K562 (cell line): ENCODE measurements around the gene SNTG2. TPM values are rescaled to one million over a fixed set of nuclear protein-coding genes. Genes with fewer than 3 reads are reported as not detected.

Experiments
- ATAC-seq: fragments of 200-7000 bp; cut with Tn5 transposase; 3 replicates; pipeline ENCODE4 v1.9.1; 2020; ENCODE audit warnings: moderate library complexity
- BruUV-seq: library from RNA; stranded (reverse); fragments of 400-500 nt; replicated peaks from 2 replicates; lab custom pipeline; 2021; lab: Mats Ljungman, UMichigan
- CTCF ChIA-PET: fragments of 300-600 bp; formaldehyde crosslinking; extraction: SDS; loops from one replicate; lab custom pipeline; 2021; ENCODE audit warnings: low intra/inter-chr PET ratio; lab: Yijun Ruan, JAX
- POLR2A ChIA-PET: fragments of 300-600, 350-650 bp; sonication (Branson Sonifier 250); formaldehyde crosslinking; extraction: SDS; loops from one replicate; lab custom pipeline; 2021; ENCODE audit warnings: antibody characterized with exemption, inconsistent platforms; lab: Yijun Ruan, JAX
- DNase-seq, 4 experiments: peaks; one replicate each; pipeline versions ENCODE4 v3.0.0 to v3.0.0-alpha.2; 2011 to 2018; ENCODE audit warnings: low spot score in 3 of 4, mixed read lengths in 3 of 4; ENCODE audit errors: extremely low read depth in 1 of 4
- FAIRE-seq: peaks from 2 replicates; lab custom pipeline; 2011; peaks lifted over from hg19 to GRCh38; lab: Jason Lieb, UNC
- H2AFZ ChIP-seq: 2 replicates; pipeline ENCODE4 v1.6.0; 2011; ENCODE audit warnings: low read depth, low read length, control low read depth, inconsistent platforms
- H3K27ac ChIP-seq: fragments of 200-600 bp; 3 replicates; pipeline ENCODE4 v1.8.0; 2011; ENCODE audit warnings: low read depth, mild to moderate bottlenecking, control low read depth, inconsistent platforms, low read length, moderate library complexity, mixed read lengths; ENCODE audit errors: extremely low read depth
- H3K27me3 ChIP-seq, 2 experiments: fragments of 300-600 bp in 1 of 2; 2 replicates in 1 of 2; 3 replicates in 1 of 2; pipeline versions ENCODE4 v1.6.0 to v1.8.0; 2011; ENCODE audit warnings: inconsistent platforms in 2 of 2, low read length in 2 of 2, mild to moderate bottlenecking in 1 of 2, mixed read lengths in 1 of 2, moderate library complexity in 1 of 2; ENCODE audit not compliant: control insufficient read depth in 2 of 2, insufficient read depth in 2 of 2
- H3K36me3 ChIP-seq: fragments of 300-600 bp; 3 replicates; pipeline ENCODE4 v1.8.0; 2011; ENCODE audit warnings: mild to moderate bottlenecking, low read length, inconsistent platforms; ENCODE audit not compliant: control insufficient read depth, insufficient read depth
- H3K4me1 ChIP-seq, 2 experiments: fragments of 200-600 bp in 1 of 2; replicated peaks in 1 of 2; 2 replicates in 1 of 2; 3 replicates in 1 of 2; pipeline versions ENCODE4 v1.5.1 to v1.8.0; 2011; ENCODE audit warnings: inconsistent platforms in 2 of 2, low read length in 2 of 2, mild to moderate bottlenecking in 1 of 2, mixed read lengths in 1 of 2, moderate library complexity in 1 of 2; ENCODE audit not compliant: control insufficient read depth in 2 of 2, insufficient read depth in 2 of 2
- H3K4me2 ChIP-seq: 2 replicates; pipeline ENCODE4 v1.6.1; 2011; ENCODE audit warnings: low read length, control low read depth, inconsistent platforms, mixed read lengths; ENCODE audit not compliant: insufficient read depth
- H3K4me3 ChIP-seq: fragments of 200-600 bp; sonication (generic), shearing (Covaris generic); 2 replicates; pipeline ENCODE4 v1.5.1; 2016; ENCODE audit warnings: control low read depth, inconsistent platforms
- H3K79me2 ChIP-seq: fragments of 200-600 bp; 3 replicates; pipeline ENCODE4 v1.8.0; 2011; ENCODE audit warnings: low read length, inconsistent platforms; ENCODE audit not compliant: control insufficient read depth, insufficient read depth
- H3K9ac ChIP-seq, 2 experiments: 2 replicates each; pipeline versions ENCODE4 v1.6.0 to v1.6.1; 2011; ENCODE audit warnings: low read depth in 2 of 2, low read length in 2 of 2, control low read depth in 1 of 2, inconsistent platforms in 1 of 2, mild to moderate bottlenecking in 1 of 2, mixed read lengths in 1 of 2; ENCODE audit not compliant: insufficient read depth in 1 of 2
- H3K9me1 ChIP-seq: one replicate; pipeline ENCODE4 v1.6.0; 2011; ENCODE audit warnings: inconsistent platforms, mild to moderate bottlenecking, low read length, moderate library complexity; ENCODE audit not compliant: control insufficient read depth, insufficient read depth
- H3K9me3 ChIP-seq: replicated peaks from 2 replicates; pipeline ENCODE4 v1.5.1; 2011; ENCODE audit warnings: low read depth, low read length, inconsistent platforms; ENCODE audit not compliant: control insufficient read depth, insufficient read depth
- H4K20me1 ChIP-seq: replicated peaks from 2 replicates; pipeline ENCODE4 v1.6.1; 2011; ENCODE audit warnings: low read length, inconsistent platforms, mixed read lengths; ENCODE audit not compliant: control insufficient read depth, insufficient read depth
- CEBPZ ChIP-seq: fragments of 150-350 bp; IDR thresholded peaks from 2 replicates; pipeline ENCODE4 v1.6.1; 2014; ENCODE audit warnings: low read depth, mild to moderate bottlenecking, low read length, borderline replicate concordance
- FOSL1 ChIP-seq: fragments of 200-800 bp; sonication (Bioruptor generic); conservative IDR thresholded peaks from 2 replicates; pipeline ENCODE4 v1.6.1; 2016; ENCODE audit warnings: missing genetic modification characterization, missing compliant biosample characterization
- GABPB1 ChIP-seq: sonication (generic); formaldehyde crosslinking; IDR thresholded peaks from 2 replicates; pipeline ENCODE4 v1.8.0; 2022; ENCODE audit warnings: mild to moderate bottlenecking, missing genetic modification reagents
- GMEB1 ChIP-seq: fragments of 250-450 bp; sonication (Bioruptor Pico); IDR thresholded peaks from 2 replicates; pipeline ENCODE4 v1.4.0; 2020; ENCODE audit warnings: mild to moderate bottlenecking
- KAT8 ChIP-seq: fragments of 450-650 bp; IDR thresholded peaks from 2 replicates; pipeline ENCODE4 v1.6.1; 2016; ENCODE audit warnings: low read depth, mild to moderate bottlenecking
- RAD21 ChIP-seq, 2 experiments: fragments of 250-450 bp in 1 of 2; fragments of 450-650 bp in 1 of 2; sonication (Bioruptor Pico) in 1 of 2; formaldehyde crosslinking in 1 of 2; IDR thresholded peaks in 1 of 2; conservative IDR thresholded peaks in 1 of 2; 2 replicates each; pipeline versions ENCODE4 v1.4.0 to v1.8.0; 2020 to 2022; ENCODE audit warnings: mild to moderate bottlenecking in 2 of 2, moderate library complexity in 1 of 2
- RBM17 ChIP-seq: fragments of 200-400 bp; formaldehyde crosslinking; IDR thresholded peaks from 2 replicates; pipeline ENCODE4 v1.6.1; 2017; ENCODE audit warnings: low read depth, mild to moderate bottlenecking, low read length, borderline replicate concordance
- TEAD4 ChIP-seq, 2 experiments: sonication (generic) in 1 of 2; formaldehyde crosslinking in 1 of 2; IDR thresholded peaks; 2 replicates each; pipeline versions ENCODE4 v1.6.1 to v1.8.0; 2012 to 2022; ENCODE audit warnings: borderline replicate concordance in 1 of 2, inconsistent platforms in 1 of 2, low read length in 1 of 2, mild to moderate bottlenecking in 1 of 2, missing genetic modification reagents in 1 of 2
- ZBTB11 ChIP-seq, 3 experiments: fragments of 200-800 bp in 1 of 3; fragments of 250-450 bp in 1 of 3; fragments of 450-650 bp in 1 of 3; sonication (Bioruptor Pico) in 1 of 3; sonication (Bioruptor generic) in 1 of 3; formaldehyde crosslinking in 1 of 3; IDR thresholded peaks; 2 replicates each; pipeline versions ENCODE4 v1.6.1 to v1.8.0; 2016 to 2022; ENCODE audit warnings: mild to moderate bottlenecking in 2 of 3, missing genetic modification characterization in 2 of 3, missing compliant biosample characterization in 1 of 3, moderate library complexity in 1 of 3
- WGBS: fragments of 100-300 bp; shearing (Covaris generic); methylation state at CpG from one replicate; pipeline ENCODE4 v1.1.6; 2016; ENCODE audit warnings: low coverage, mixed read lengths; ENCODE audit not compliant: insufficient coverage; ENCODE audit errors: missing lambda C conversion rate; 5-methylcytosine and 5-hydroxymethylcytosine counted together
- in situ Hi-C: fragments of 300-500 bp; cut with MboI; formaldehyde crosslinking; loops from 4 replicates; pipeline ENCODE4 v1.15.0; 2018; ENCODE audit warnings: inconsistent platforms, mixed read lengths
- intact Hi-C: fragments of 100-400 bp; cut with micrococcal nuclease; formaldehyde crosslinking; loops from 2 replicates; pipeline ENCODE4 v1.14.2; 2022
- polyA plus RNA-seq, 8 experiments: library from polyadenylated mRNA; depleted of rRNA in 4 of 8; stranded (reverse) in 5 of 8; unstranded in 3 of 8; fragments of >200 nt; fragmentation: Nextera tagmentation in 2 of 8; fragmentation: Illumina TruSeq in 1 of 8; extraction: Ambion mirVana in 2 of 8; extraction: Trizol in 1 of 8; gene quantifications; 2 replicates each; pipeline versions ENCODE4 v1.2.1 to v1.2.3, GENCODE V29; 2011 to 2014; ENCODE audit warnings: inconsistent platforms in 1 of 8, missing spikeins in 1 of 8
- total RNA-seq, 7 experiments: library from RNA; depleted of rRNA in 6 of 7; stranded (reverse); fragments of >200 nt in 6 of 7; fragmentation: Illumina TruSeq in 2 of 7; extraction: Trizol in 2 of 7; gene quantifications; 2 replicates each; pipeline versions ENCODE4 v1.2.1 to v1.2.3, GENCODE V29; 2011 to 2021; ENCODE audit warnings: low replicate concordance in 1 of 7

SNTG2 gene
- total and polyA plus RNA-seq, 9 of the 15 experiments (the other 6 are each of a cell fraction or from before 2014, with no cell fraction given): not detected

DNA sequence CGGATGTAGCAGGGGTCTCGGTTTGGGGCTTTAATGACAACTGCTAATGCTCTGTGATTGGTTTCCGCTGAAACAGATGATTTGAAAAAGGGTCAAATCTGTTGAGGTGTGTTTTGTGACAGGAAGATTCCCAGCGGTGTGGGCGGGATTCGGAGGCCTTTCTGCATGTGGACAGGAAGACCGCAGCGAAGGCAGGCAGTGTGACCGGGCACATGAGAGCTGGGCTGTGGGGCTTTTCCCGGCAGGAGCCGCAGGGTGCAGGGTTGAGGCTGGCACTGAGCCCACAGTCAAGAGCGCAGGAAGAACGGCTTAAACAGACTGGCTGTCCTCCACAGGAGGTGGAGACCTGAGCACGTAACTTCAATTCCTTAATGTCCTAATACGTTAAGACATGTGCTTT lies 282.6 kb downstream of the SNTG2 start:
- intact Hi-C loops: loop anchor here (10.0 kb wide), 1 partner anchor 312 kb away; no protein-coding TSS in a partner anchor
- under 1% methylated on average over 15 of the region's 15 CpGs for WGBS
- no peak for FAIRE-seq
- H3K9me3 ChIP-seq: no peaks in the 10 kb centered on the region
- no peaks in the 10 kb centered on the region for H3K36me3 ChIP-seq
- no peak overlapping the region for H2AFZ ChIP-seq
- no TSS peak for BruUV-seq
- CTCF ChIA-PET: no interaction called here
- H3K27ac ChIP-seq: no peak overlapping the region
- H3K79me2 ChIP-seq: no peaks in the 10 kb centered on the region
- H3K9me1 ChIP-seq: no peaks in the 10 kb centered on the region
- no peak overlapping the region for H3K9ac ChIP-seq
- peaks cover 0 to 35% of the 10 kb centered on the region in 2 experiments; a peak in 2 of 5 replicates for H3K27me3 ChIP-seq
- POLR2A ChIA-PET: no interaction called here
- DNase-seq: no peak
- in situ Hi-C loops: no loop called here
- no peaks in the 10 kb centered on the region for H4K20me1 ChIP-seq
- H3K4me3 ChIP-seq: no peak overlapping the region
- no peak for ATAC-seq
- no peaks in the 10 kb centered on the region for H3K4me1 ChIP-seq
- H3K4me2 ChIP-seq: no peak overlapping the region
- TF ChIP-seq TEAD4 (IDR thresholded peaks at IDR 0.05; ENCODE audit: low read length) (no peak), TEAD4 (CRISPR knock-in tag; IDR thresholded peaks at IDR 0.05; ENCODE audit: borderline replicate concordance) (no peak), GABPB1 (CRISPR knock-in tag) (no peak), CEBPZ (no peak), KAT8 (no peak), ZBTB11 (CRISPR knock-in tag; IDR thresholded peaks at IDR 0.05) (no peak), RBM17 (no peak), RAD21 (CRISPR knock-in tag; conservative IDR thresholded peaks at IDR 0.05 in 1 of 2, IDR thresholded peaks at IDR 0.05 in 1 of 2) (no peak), GMEB1 (CRISPR knock-in tag) (no peak), FOSL1 (no peak)
